ENCODE measurements around the gene EFNA3. TPM values are rescaled to one million over a fixed set of nuclear protein-coding genes. Genes with fewer than 3 reads are reported as not detected.

Gene EFNA3
- total RNA-seq, 120 experiments from 2014 or later = 9.3 to 41.7 (median 22.4) TPM

Other genes with a start within 250 kb of the EFNA3 start
- 10 to 100 TPM; 14.9 to 97.0 (median 32.4) TPM for gene KCNN3, start 208.6 kb upstream of the EFNA3 start, total RNA-seq
- 10 to 100 TPM; 28.0 to 64.2 (median 44.6) TPM for gene PMVK, start 142.1 kb upstream of the EFNA3 start, total RNA-seq
- gene PBXIP1, start 122.7 kb upstream of the EFNA3 start, total RNA-seq = 100 to 1,000 TPM in 54 of 120 experiments, 10 to 100 TPM in 66; 40.2 to 244 (median 96.9) TPM
- gene PYGO2, start 117.1 kb upstream of the EFNA3 start, total RNA-seq = 10 to 100 TPM; 26.9 to 46.0 (median 33.8) TPM
- gene SHC1, start 108.1 kb upstream of the EFNA3 start, total RNA-seq = 10 to 100 TPM; 19.6 to 84.4 (median 32.6) TPM
- gene CKS1B, start 104.2 kb upstream of the EFNA3 start, total RNA-seq = 10 to 100 TPM in 89 of 120 experiments, 1 to 10 TPM in 31; 4.1 to 21.6 (median 11.6) TPM
- gene FLAD1, start 95.5 kb upstream of the EFNA3 start, total RNA-seq = 10 to 100 TPM; 16.1 to 42.6 (median 25.5) TPM
- gene LENEP, start 85.3 kb upstream of the EFNA3 start, total RNA-seq = 1 to 10 TPM in 19 of 120 experiments, under 1 TPM in 7, not detected in 94; 0.71 to 2.7 (median 1.2) TPM
- 10 to 100 TPM in 119 of 120 experiments, 1 to 10 TPM in 1; 10.0 to 57.9 (median 22.8) TPM for gene ZBTB7B, start 76.0 kb upstream of the EFNA3 start, total RNA-seq
- 1 to 10 TPM in 51 of 120 experiments, under 1 TPM in 62, not detected in 7; 0.19 to 3.1 (median 0.92) TPM for gene DCST2, start 45.1 kb upstream of the EFNA3 start, total RNA-seq
- gene DCST1, start 45.0 kb upstream of the EFNA3 start, total RNA-seq = 1 to 10 TPM in 1 of 120 experiments, under 1 TPM in 15, not detected in 104; 0.14 to 1.1 (median 0.40) TPM
- 100 to 1,000 TPM in 2 of 120 experiments, 10 to 100 TPM in 118; 32.1 to 108 (median 62.7) TPM for gene ADAM15, start 27.5 kb upstream of the EFNA3 start, total RNA-seq
- 1 to 10 TPM in 83 of 120 experiments, under 1 TPM in 31, not detected in 6; 0.41 to 3.5 (median 1.3) TPM for gene EFNA4, start 15.1 kb upstream of the EFNA3 start, total RNA-seq
- gene EFNA1, start 49.0 kb downstream of the EFNA3 start, total RNA-seq = 100 to 1,000 TPM in 1 of 120 experiments, 10 to 100 TPM in 118, 1 to 10 TPM in 1; 8.7 to 144 (median 30.1) TPM
- 10 to 100 TPM in 40 of 120 experiments, 1 to 10 TPM in 80; 4.8 to 17.0 (median 9.0) TPM for gene SLC50A1, start 57.0 kb downstream of the EFNA3 start, total RNA-seq
- gene DPM3, start 61.7 kb downstream of the EFNA3 start, total RNA-seq = 10 to 100 TPM; 28.0 to 77.8 (median 52.8) TPM
- 100 to 1,000 TPM in 14 of 120 experiments, 10 to 100 TPM in 106; 49.0 to 130 (median 82.4) TPM for gene KRTCAP2, start 94.5 kb downstream of the EFNA3 start, total RNA-seq
- 10 to 100 TPM; 10.2 to 31.0 (median 19.3) TPM for gene TRIM46, start 95.0 kb downstream of the EFNA3 start, total RNA-seq
- gene THBS3, start 129.1 kb downstream of the EFNA3 start, total RNA-seq = 10 to 100 TPM; 10.2 to 41.2 (median 21.5) TPM
- gene MTX1, start 129.9 kb downstream of the EFNA3 start, total RNA-seq = 10 to 100 TPM; 13.5 to 26.7 (median 20.0) TPM
- gene ENTREP3, start 176.6 kb downstream of the EFNA3 start, total RNA-seq = 10 to 100 TPM; 28.2 to 75.1 (median 42.6) TPM
- 10 to 100 TPM; 40.4 to 73.3 (median 49.7) TPM for gene SCAMP3, start 183.5 kb downstream of the EFNA3 start, total RNA-seq
- gene CLK2, start 194.7 kb downstream of the EFNA3 start, total RNA-seq = 10 to 100 TPM; 24.7 to 58.5 (median 39.4) TPM
- 10 to 100 TPM in 94 of 120 experiments, 1 to 10 TPM in 26; 6.0 to 24.1 (median 11.7) TPM for gene HCN3, start 198.6 kb downstream of the EFNA3 start, total RNA-seq
- 1 to 10 TPM in 16 of 120 experiments, under 1 TPM in 86, not detected in 18; 0.17 to 2.2 (median 0.52) TPM for gene PKLR, start 222.6 kb downstream of the EFNA3 start, total RNA-seq
- 100 to 1,000 TPM in 104 of 120 experiments, 10 to 100 TPM in 16; 72.8 to 199 (median 118) TPM for gene FDPS, start 230.0 kb downstream of the EFNA3 start, total RNA-seq
- gene RUSC1, start 242.1 kb downstream of the EFNA3 start, total RNA-seq = 100 to 1,000 TPM in 64 of 120 experiments, 10 to 100 TPM in 56; 35.9 to 141 (median 101) TPM

All from dorsolateral prefrontal cortex (tissue), 118 donors.